Ishikawa (cell line): ENCODE measurements around the gene ATP13A1.

ENCODE experiments used
- CEBPB ChIP-seq: IDR thresholded peaks from 2 replicates; pipeline ENCODE4 v1.6.1; 2012
- CREB1 ChIP-seq: IDR thresholded peaks from 2 replicates; pipeline ENCODE4 v1.6.1; 2012; ENCODE audit warnings: low read depth
- EGR1 ChIP-seq: IDR thresholded peaks from 2 replicates; pipeline ENCODE4 v1.6.1; 2012
- EP300 ChIP-seq: IDR thresholded peaks from 2 replicates; pipeline ENCODE4 v1.6.1; 2012; ENCODE audit warnings: borderline replicate concordance
- FOXM1 ChIP-seq: IDR thresholded peaks from 2 replicates; pipeline ENCODE4 v1.6.1; 2012; ENCODE audit warnings: low read depth, borderline replicate concordance
- MAX ChIP-seq: IDR thresholded peaks from 2 replicates; pipeline ENCODE4 v1.6.1; 2012
- NFIC ChIP-seq: IDR thresholded peaks from 2 replicates; pipeline ENCODE4 v1.6.1; 2012
- RAD21 ChIP-seq: IDR thresholded peaks from 2 replicates; pipeline ENCODE4 v1.6.1; 2012; ENCODE audit warnings: low read depth
- REST ChIP-seq: IDR thresholded peaks from 2 replicates; pipeline ENCODE4 v1.6.1; 2012; ENCODE audit warnings: low read depth, mild to moderate bottlenecking
- TAF1 ChIP-seq: IDR thresholded peaks from 2 replicates; pipeline ENCODE4 v1.6.1; 2012; ENCODE audit warnings: low read depth, mild to moderate bottlenecking
- TCF12 ChIP-seq: IDR thresholded peaks from 2 replicates; pipeline ENCODE4 v1.6.1; 2012; ENCODE audit warnings: low read depth
- TEAD4 ChIP-seq: IDR thresholded peaks from 2 replicates; pipeline ENCODE4 v1.6.1; 2012
- USF1 ChIP-seq: IDR thresholded peaks from 2 replicates; pipeline ENCODE4 v1.6.1; 2012
- YY1 ChIP-seq: IDR thresholded peaks from 2 replicates; pipeline ENCODE4 v1.6.1; 2012; ENCODE audit warnings: low read depth
- ZBTB7A ChIP-seq: IDR thresholded peaks from 2 replicates; pipeline ENCODE4 v1.6.1; 2012; ENCODE audit warnings: low read depth

Gene ATP13A1

GRCh38 chr19:19679176-19680073 lies 15.9 kb upstream of the ATP13A1 start:
- TF ChIP-seq RAD21 (no peak), FOXM1 (no peak), ZBTB7A (no peak), TCF12 (no peak), MAX (no peak), TAF1 (no peak), EGR1 (no peak), NFIC (no peak), REST (no peak), USF1 (no peak), YY1 (no peak)

GRCh38 chr19:19677579-19677978 lies 14.1 kb upstream of the ATP13A1 start:
- TF ChIP-seq TEAD4 (no peak), FOXM1 (no peak), CEBPB (no peak), EP300 (no peak), REST (no peak), ZBTB7A (no peak), TCF12 (no peak), YY1 (no peak), CREB1 (no peak), RAD21 (no peak), USF1 (no peak), EGR1 (no peak), MAX (no peak), TAF1 (no peak), NFIC (no peak)

GRCh38 chr19:19674315-19674714 lies 10.8 kb upstream of the ATP13A1 start:
- TF ChIP-seq USF1, result no peak
- no peak for TF ChIP-seq TCF12
- TF ChIP-seq TAF1, result no peak
- TF ChIP-seq EGR1, result no peak
- TF ChIP-seq FOXM1, result no peak
- no peak for TF ChIP-seq REST
- TF ChIP-seq TEAD4, result no peak
- TF ChIP-seq YY1, result no peak
- no peak for TF ChIP-seq EP300
- no peak for TF ChIP-seq NFIC
- TF ChIP-seq ZBTB7A, result no peak
- no peak for TF ChIP-seq RAD21
- TF ChIP-seq CREB1, result no peak
- TF ChIP-seq MAX, result no peak
- no peak for TF ChIP-seq CEBPB
